HG03066 (cell line): Measurements from ENCODE around the gene SHANK3.
"Not testable (repeated sequence)": the region's sequence is repeated elsewhere in the genome, so short reads cannot be mapped to it uniquely, and the experiment has no call there.

Experiments used
- ATAC-seq: cut with Tn5 transposase; IDR thresholded peaks from one replicate; pipeline ENCODE4 v1.9.1; 2021; ENCODE audit warnings: low read depth; ENCODE audit not compliant: unreplicated experiment

Gene SHANK3

GRCh38 chr22:50643821-50644101, 28.9 kb upstream of the SHANK3 start:
- not testable (repeated sequence) for ATAC-seq

GRCh38 chr22:50653256-50653655, 19.4 kb upstream of the SHANK3 start:
- no peak for ATAC-seq

GRCh38 chr22:50654664-50655063, 18.0 kb upstream of the SHANK3 start:
- not testable (repeated sequence) for ATAC-seq

- ATAC-seq = no peak
Observed at GRCh38 chr22:50656122-50657070, 16.2 kb upstream of the SHANK3 start.

- no peak for ATAC-seq
Observed at GRCh38 chr22:50657925-50658324, 14.7 kb upstream of the SHANK3 start.

GRCh38 chr22:50659711-50660110, 12.9 kb upstream of the SHANK3 start:
- ATAC-seq = not testable (repeated sequence)

- ATAC-seq = no peak
Observed at GRCh38 chr22:50660306-50660705, 12.3 kb upstream of the SHANK3 start.

- ATAC-seq = no peak
Observed at GRCh38 chr22:50665212-50665611, 7.4 kb upstream of the SHANK3 start.

GRCh38 chr22:50665738-50666137, 6.9 kb upstream of the SHANK3 start:
- no peak for ATAC-seq

GRCh38 chr22:50670513-50670912, 2.1 kb upstream of the SHANK3 start:
- no peak for ATAC-seq

- ATAC-seq = no peak
Observed at GRCh38 chr22:50670914-50671538, 1.6 kb upstream of the SHANK3 start.

GRCh38 chr22:50671641-50672040, 982 bp upstream of the SHANK3 start:
- ATAC-seq = no peak

- no peak for ATAC-seq
Observed at GRCh38 chr22:50672041-50672440, 582 bp upstream of the SHANK3 start.

GRCh38 chr22:50673231-50674129, 857 bp downstream of the SHANK3 start:
- ATAC-seq = no peak

- ATAC-seq = no peak
Observed at GRCh38 chr22:50674130-50674500, 1.5 kb downstream of the SHANK3 start.

GRCh38 chr22:50674606-50675552, 2.3 kb downstream of the SHANK3 start:
- no peak for ATAC-seq

- ATAC-seq = no peak
Observed at GRCh38 chr22:50675553-50676179, 3.0 kb downstream of the SHANK3 start.

- no peak for ATAC-seq
Observed at GRCh38 chr22:50676180-50676636, 3.6 kb downstream of the SHANK3 start.

GRCh38 chr22:50676661-50677492, 4.3 kb downstream of the SHANK3 start:
- no peak for ATAC-seq
